Ectodermal cell (in vitro differentiated cells): ENCODE measurements around the gene RACK1. TPM values are rescaled to one million over a fixed set of nuclear protein-coding genes. Genes with fewer than 3 reads are reported as not detected.
A peak's percentile ranks its signal among the peaks of the same experiment; 100 is the strongest.
"Not testable (repeated sequence)": the region's sequence is repeated elsewhere in the genome, so short reads cannot be mapped to it uniquely, and the experiment has no call there.

Experiments used
- H3K27ac ChIP-seq: 2 replicates; pipeline ENCODE4 v1.7.0; 2013; ENCODE audit warnings: mild to moderate bottlenecking, low read depth, low read length; ENCODE audit not compliant: insufficient read depth, poor library complexity, severe bottlenecking
- H3K27me3 ChIP-seq: 2 replicates; pipeline ENCODE4 v1.7.0; 2013; ENCODE audit warnings: mild to moderate bottlenecking, low read length; ENCODE audit not compliant: insufficient read depth, control insufficient read depth, poor library complexity, severe bottlenecking
- H3K36me3 ChIP-seq: one replicate; pipeline ENCODE4 v1.7.0; 2013; ENCODE audit warnings: low read length; ENCODE audit not compliant: control insufficient read depth, insufficient read depth
- H3K4me1 ChIP-seq: one replicate; pipeline ENCODE4 v1.7.0; 2013; ENCODE audit warnings: low read length; ENCODE audit not compliant: control insufficient read depth, insufficient read depth
- H3K4me3 ChIP-seq: 2 replicates; pipeline ENCODE4 v1.7.0; 2013; ENCODE audit warnings: low read depth, low read length, control low read depth; ENCODE audit not compliant: insufficient read depth
- H3K9me3 ChIP-seq: 2 replicates; pipeline ENCODE4 v1.7.0; 2013; ENCODE audit warnings: mild to moderate bottlenecking, low read length, moderate library complexity; ENCODE audit not compliant: control insufficient read depth
- WGBS, 2 experiments: methylation state at CpG; one replicate each; pipeline ENCODE4 v1.1.7; 2013; ENCODE audit warnings: missing lambda C conversion rate in 2 of 2; 5-methylcytosine and 5-hydroxymethylcytosine counted together
- polyA plus RNA-seq, 4 experiments: library from polyadenylated mRNA; stranded (reverse); fragments of 50-300 nt; gene quantifications; one replicate each; pipeline ENCODE4 v1.2.3, GENCODE V29; 2013

The RACK1 gene
- 2,522 TPM for polyA plus RNA-seq (2013, experiment 1 of 4)
- 2,564 TPM for polyA plus RNA-seq (2013, experiment 2 of 4)
- polyA plus RNA-seq (2013, experiment 3 of 4), result 2,558 TPM
- polyA plus RNA-seq (2013, experiment 4 of 4), result 2,793 TPM

DNA sequence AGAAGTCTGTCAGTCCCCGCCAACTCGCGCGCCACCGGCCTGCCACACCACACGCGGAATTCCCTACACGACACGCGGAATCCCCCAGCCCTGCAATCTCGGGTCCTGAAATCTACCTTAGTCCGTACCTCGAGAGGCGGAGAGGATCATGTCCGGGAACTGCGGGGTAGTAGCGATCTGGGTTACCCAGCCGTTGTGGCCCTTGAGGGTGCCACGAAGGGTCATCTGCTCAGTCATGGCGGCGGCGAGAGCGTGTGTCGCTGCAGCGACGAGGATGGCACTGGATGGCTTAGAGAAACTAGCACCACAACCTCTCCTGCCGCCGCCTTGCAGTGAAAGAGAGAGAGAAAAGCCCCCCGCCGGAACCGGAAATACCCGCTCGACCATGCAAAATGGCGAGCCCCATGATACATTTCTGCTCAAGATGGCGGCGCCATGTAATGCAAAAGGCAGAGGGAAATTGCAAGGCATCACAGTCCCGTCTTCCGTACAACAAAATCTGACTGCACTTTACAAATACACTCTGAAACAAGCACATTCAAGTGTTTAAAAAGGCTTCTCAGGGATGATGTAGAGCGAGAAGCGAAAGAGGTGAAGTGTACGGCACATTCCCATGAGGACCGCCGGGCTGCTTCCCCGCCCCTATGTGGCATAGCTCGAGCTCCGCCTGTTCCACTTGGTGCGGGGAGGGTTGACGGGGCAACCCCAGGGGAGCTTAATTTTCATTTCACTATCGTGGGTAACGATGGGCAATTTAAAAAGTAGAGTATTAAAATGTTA lies at the start of gene RACK1:
Gene RACK1 (minus strand): TSS at position 343 of the 780 bp plus-strand sequence. CDS start 106 bp downstream, at position 237.
- peaks cover 7% of the 10 kb centered on the region for H3K4me1 ChIP-seq
- 0% methylated on average over 50 of the region's 50 CpGs for WGBS, 2 experiments
- peak within 1 kb of the TSS; percentile 91 for H3K4me3 ChIP-seq
- peaks cover 30% of the 10 kb centered on the region for H3K36me3 ChIP-seq
- no peaks in the 10 kb centered on the region for H3K27me3 ChIP-seq
- no peaks in the 10 kb centered on the region for H3K9me3 ChIP-seq
- H3K27ac ChIP-seq, result peak within 1 kb of the TSS; percentile 95

DNA sequence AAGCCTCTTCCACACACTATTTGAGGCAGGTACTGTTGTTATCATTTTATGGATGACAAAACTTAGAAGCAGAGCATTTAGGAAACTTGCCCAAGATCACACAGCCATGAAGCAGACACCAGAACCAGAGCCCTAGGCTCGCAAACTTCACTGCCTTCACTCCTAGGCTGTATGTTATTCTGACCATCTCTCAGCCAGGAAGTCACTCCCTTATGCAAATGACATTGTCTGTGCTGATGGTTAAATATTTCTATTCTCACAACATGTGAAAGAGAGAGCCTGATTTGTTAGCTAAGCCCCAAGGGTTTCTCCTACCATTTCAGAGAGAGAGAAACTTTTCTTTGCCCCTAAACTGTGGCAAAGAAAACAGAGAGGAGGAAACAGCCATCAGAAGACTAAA lies 43.6 kb upstream of the RACK1 start:
- H3K4me3 ChIP-seq, H3K4me1 ChIP-seq, H3K27ac ChIP-seq, H3K9me3 ChIP-seq, H3K27me3 ChIP-seq, H3K36me3 ChIP-seq: not testable (repeated sequence)
- 67 to 79% methylated on average over 1 of the region's 1 CpG for WGBS, 2 experiments

DNA sequence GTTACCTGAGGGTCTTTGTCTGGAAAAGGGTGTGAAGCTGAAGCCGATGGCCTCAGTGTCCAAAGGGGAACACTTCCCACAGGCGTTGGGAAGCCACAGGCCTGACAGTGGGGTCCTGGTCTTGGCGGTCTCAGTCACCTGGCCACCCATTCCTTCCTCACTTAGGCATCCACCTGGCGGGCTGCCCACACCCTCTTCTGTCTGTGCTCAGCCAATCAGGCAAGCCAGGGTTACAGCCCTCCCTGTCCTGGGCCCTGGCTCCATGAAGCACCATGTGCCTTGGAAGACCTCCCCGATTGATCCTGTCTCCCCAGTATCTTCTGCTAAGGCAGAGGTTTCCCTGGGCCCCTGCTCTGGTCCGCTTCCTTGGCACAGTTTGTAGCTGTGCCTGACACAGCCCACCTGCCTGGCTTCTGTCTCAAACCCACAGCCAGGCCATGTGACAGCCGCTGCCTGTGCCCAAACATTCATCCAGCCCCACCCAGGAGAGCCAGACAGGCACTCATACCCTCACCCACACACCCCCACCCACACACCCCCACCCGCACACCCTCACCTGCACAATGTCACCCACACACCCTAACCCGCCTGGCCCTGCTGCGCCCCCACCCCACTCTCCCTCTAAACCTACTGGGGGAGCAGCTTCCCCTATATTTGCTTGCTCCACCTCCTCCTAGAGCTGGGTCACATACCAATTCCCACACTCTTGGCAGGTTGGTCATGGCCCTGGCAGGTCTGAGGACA lies 42.4 kb upstream of the RACK1 start:
- not testable (repeated sequence) for H3K4me3 ChIP-seq, H3K9me3 ChIP-seq, H3K36me3 ChIP-seq, H3K27me3 ChIP-seq, H3K27ac ChIP-seq, H3K4me1 ChIP-seq
- 93 to 94% methylated on average over 10 of the region's 10 CpGs for WGBS, 2 experiments

DNA sequence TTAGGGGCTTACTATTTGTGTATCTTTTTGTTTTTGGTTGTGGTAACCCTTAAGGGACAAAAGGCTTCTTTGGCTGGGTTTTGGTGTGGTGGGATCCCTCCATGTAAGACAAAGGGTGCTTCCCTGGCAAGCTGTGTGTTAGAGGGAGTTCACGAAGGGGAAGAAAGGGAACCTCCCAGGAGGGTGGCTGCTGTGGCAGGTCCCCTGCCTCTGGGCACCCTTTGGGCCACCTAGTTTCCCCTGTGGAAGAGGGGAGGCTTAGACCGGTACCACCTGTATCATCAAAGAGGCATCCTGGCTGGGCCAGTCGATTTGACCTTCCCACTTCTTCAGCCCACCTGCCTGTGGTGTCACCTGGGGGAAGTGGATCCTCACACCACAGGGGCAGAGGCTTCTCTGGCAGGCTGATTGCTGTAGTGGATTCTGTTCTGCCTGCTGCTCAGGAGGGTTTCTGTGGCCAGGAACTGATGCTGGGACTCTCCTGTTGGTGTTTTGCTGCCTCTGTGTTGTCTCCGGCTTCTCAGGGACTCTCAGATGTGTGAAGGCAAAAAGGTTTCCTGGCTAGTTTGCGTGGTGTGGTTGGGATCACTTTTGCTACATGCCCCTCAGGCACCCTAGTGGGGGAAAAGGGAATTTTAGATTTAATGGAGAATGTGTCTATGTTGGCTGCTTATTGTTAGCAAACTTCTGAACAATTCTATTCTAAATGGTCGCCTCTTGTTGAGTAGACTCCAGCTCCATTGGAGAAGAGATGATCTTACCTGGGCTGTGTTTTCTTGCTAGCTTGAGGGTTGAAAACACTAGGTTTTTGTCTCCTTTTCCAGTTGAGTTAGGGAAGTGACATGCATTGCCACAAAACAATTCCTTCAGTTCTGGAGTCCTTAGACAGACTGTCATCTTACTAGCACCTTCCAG lies 40.4 kb upstream of the RACK1 start:
- H3K27me3 ChIP-seq, H3K27ac ChIP-seq, H3K36me3 ChIP-seq, H3K4me1 ChIP-seq, H3K9me3 ChIP-seq, H3K4me3 ChIP-seq: not testable (repeated sequence)
- 89 to 91% methylated on average over 4 of the region's 6 CpGs for WGBS, 2 experiments

DNA sequence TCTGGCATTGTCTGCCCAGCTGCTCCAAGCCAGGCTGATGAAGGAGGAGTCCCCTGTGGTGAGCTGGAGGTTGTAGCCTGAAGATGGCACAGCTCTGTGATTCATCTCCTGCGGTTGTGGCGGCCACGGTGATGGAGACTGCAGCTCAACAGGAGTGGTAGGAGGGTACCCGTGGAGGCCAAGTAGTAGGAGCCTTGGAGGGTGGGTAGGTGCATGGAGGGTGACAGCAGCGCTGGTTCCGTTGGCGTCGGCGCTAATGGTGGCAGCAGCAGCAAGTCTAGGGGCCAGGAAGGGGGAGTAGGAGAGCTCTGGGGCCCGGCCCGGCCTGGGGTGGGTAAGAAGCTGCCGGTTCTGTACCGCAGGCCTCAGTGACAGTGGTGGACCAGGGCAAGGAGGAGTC lies 39.6 kb upstream of the RACK1 start:
- 94 to 95% methylated on average over 13 of the region's 13 CpGs for WGBS, 2 experiments
- no peaks in the 10 kb centered on the region for H3K4me1 ChIP-seq
- no peaks in the 10 kb centered on the region for H3K9me3 ChIP-seq
- no peaks in the 10 kb centered on the region for H3K27me3 ChIP-seq
- peaks cover 6% of the 10 kb centered on the region for H3K36me3 ChIP-seq
- no peak overlapping the region for H3K4me3 ChIP-seq
- no peak overlapping the region for H3K27ac ChIP-seq

DNA sequence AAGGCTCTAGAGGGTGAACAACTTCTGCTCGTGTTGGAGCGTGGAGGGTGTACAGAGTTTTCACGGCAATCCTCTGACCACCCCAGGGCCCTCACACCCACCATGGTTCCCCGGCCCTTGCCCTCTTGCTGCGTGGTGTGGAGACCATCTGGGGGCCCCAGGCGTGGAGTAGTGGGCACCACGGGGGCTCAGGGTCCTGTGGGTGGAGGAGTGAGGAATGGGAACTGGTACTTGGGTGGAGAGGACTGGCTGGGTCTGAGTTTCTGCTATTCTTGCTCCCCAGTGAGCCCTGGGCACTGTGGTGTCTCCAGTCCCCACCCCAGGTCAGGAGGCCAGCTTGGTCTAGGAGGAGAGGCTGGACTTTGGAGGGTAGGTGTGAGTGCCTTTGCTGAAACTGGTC lies 39.2 kb upstream of the RACK1 start:
- Histone ChIP-seq H3K27me3 (no peaks in the 10 kb centered on the region), H3K9me3 (no peaks in the 10 kb centered on the region), H3K36me3 (peaks cover 3% of the 10 kb centered on the region), H3K27ac (no peak overlapping the region), H3K4me3 (no peak overlapping the region), H3K4me1 (no peaks in the 10 kb centered on the region)
- WGBS, 2 experiments, result 92 to 95% methylated on average over 7 of the region's 7 CpGs

DNA sequence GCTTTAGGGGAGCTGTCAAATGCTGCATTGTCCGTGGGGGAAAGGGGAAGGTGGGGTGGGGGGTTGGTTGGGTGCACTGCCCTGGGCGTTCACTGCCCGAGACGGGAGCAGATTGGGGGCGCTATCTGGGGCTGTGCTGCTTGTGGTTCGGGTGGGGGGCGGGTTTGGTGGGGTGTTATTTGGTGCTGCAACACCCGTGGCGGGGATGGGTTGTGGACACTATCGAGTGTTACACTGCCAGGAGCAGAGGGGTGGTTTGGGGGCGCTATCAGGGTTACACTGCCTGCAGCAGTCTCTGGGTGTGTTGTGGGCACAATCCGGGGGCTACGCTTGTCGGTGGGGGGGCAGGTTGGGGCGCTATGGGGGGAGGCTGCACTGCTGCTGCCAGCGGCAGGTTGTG lies 38.7 kb upstream of the RACK1 start:
- not testable (repeated sequence) for H3K4me1 ChIP-seq, H3K27ac ChIP-seq, H3K9me3 ChIP-seq, H3K36me3 ChIP-seq, H3K27me3 ChIP-seq
- 79 to 83% methylated on average over 15 to 16 of the region's 16 CpGs for WGBS, 2 experiments
- H3K4me3 ChIP-seq, result peak overlapping the region; percentile 73

DNA sequence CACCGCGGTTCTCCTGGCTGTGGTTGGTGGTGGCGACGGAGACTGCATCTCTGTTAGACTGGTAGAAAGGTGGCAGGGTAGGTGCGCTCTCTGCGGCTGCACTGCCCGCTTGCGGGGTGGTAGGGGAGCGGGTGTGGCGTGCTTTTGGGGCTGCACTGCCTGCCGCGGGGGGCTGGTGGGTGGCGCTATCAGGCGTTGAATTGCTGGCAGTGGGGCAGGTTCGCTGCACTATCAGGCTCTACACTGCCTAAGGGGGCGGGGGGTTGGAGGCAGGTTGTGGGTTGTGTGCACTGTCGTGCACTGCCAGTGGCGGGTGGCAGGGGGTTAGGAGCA lies 38.2 kb upstream of the RACK1 start:
- Histone ChIP-seq H3K27me3 (no peaks in the 10 kb centered on the region), H3K4me3 (peak overlapping the region; percentile 73), H3K4me1 (no peaks in the 10 kb centered on the region), H3K27ac (no peak overlapping the region), H3K9me3 (no peaks in the 10 kb centered on the region), H3K36me3 (peaks cover 3% of the 10 kb centered on the region)
- 6 to 9% methylated on average over 18 of the region's 18 CpGs for WGBS, 2 experiments

DNA sequence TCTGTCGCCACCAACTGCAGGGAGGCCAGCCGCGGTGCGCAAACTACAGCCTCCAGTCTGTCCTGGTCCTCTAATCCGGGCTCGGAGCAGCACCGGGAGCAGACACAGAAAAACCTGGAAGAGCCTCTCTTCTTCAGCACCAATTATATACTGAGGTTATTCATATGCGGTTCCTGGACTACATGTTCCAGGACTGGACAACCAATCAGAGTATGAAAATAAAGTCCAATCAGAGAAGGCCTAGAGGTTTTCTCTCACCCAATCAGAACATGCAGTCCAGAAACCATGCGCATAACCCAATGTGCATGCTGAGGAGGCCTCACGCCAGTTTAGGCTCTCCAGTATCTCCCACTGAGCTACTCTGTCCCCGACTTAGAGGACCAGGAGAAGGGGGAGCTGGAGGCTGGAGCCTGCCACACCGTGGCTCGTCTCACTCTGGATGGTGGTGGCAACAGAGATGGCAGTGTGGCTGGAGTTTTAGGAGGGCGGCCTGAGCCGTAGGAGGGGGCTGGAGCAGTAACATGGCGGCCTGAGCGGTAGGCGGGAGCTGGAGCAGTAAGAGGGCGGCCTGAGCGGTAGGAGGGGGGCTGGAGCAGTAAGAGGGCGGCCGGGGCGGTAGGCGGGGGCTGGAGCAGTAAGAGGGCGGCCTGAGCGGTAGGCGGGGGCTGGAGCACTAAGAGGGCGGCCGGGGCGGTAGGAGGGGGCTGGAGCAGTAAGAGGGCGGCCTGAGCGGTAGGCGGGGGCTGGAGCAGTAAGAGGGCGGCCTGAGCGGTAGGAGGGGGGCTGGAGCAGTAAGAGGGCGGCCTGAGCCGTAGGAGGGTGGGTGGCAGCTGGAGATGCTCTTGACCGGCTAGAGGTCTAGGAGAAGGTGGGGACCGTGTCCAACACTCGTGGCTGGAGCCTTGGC lies 37.6 kb upstream of the RACK1 start:
- Histone ChIP-seq H3K27ac (peak overlapping the region; percentile 85), H3K36me3 (peaks cover 3% of the 10 kb centered on the region), H3K27me3 (no peaks in the 10 kb centered on the region), H3K4me3 (peak overlapping the region; percentile 73), H3K9me3 (no peaks in the 10 kb centered on the region), H3K4me1 (no peaks in the 10 kb centered on the region)
- 1 to 2% methylated on average over 40 of the region's 40 CpGs for WGBS, 2 experiments
